Measurements from ENCODE around the gene HTR2B. TPM values are rescaled to one million over a fixed set of nuclear protein-coding genes. Genes with fewer than 3 reads are reported as not detected.

The HTR2B gene
- polyA plus RNA-seq (2013) = 0.32 TPM

DNA sequence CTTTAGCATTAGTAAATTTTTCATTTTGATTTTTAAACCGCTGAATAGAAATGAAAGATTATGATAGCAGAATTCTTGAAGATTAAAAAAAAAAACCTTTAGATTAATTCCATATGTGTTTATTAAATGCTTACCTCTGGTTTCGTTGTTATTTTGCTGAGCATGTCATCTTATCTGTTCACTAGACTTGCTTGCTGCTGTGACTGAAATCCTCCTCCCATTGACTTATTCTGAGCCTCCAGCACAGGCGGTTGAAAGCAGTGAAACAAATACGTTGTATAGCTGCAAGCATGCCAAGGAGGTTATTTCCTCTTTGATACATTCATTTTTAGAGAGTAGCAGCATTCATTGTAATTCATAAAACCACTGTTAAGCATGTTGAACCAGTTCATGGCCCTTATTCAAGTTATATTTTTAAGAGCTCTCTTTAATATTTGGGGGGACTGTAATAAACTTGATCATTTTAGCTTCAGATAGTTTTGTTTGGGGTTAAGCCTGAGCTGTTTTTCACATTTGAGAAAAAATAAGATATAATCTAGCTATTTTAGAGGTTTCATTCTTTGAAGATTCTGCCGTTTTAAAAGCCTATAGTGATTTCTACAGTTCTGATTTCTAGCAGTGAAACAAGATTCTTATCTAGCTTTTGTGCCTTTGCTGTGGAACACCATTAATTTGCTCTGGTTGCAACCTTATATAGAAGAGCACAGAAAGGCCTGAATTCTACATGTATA, at the start of gene HTR2B:
Gene HTR2B, minus strand, starts transcription at position 205 of the 731 bp plus-strand sequence. CDS start 1,278 bp downstream, outside the sequence.
- ChIA-PET POLR2A (no interaction called here), CTCF (interaction anchor here (0.5 to 1.5 kb wide), 5 partner anchors 13 to 275 kb away, joined by 3 read pairs; no protein-coding TSS in a partner anchor)
- Histone ChIP-seq H3K4me1 (ENCODE audit: control extremely low read depth in 1 of 4, control insufficient read depth in 4 of 4, insufficient read depth in 4 of 4, low read length in 3 of 4) (no peaks in the 10 kb centered on the region), H3K27me3 (replicated peaks in 2 of 5; ENCODE audit: control insufficient read depth in 4 of 5, insufficient read depth in 5 of 5, low read length in 4 of 5) (no peaks in the 10 kb centered on the region), H3K27ac (ENCODE audit: insufficient read depth in 1 of 2, low read depth in 1 of 2, low read length in 2 of 2, poor library complexity in 1 of 2, severe bottlenecking in 2 of 2) (no peak within 1 kb of the TSS), H3K4me3 (ENCODE audit: control insufficient read depth in 1 of 7, extremely low read depth in 1 of 7, insufficient read depth in 4 of 7, low read depth in 2 of 7, low read length in 6 of 7) (no peak within 1 kb of the TSS), H3K9me3 (ENCODE audit: control extremely low read depth in 1 of 5, control insufficient read depth in 4 of 5, insufficient read depth in 2 of 5, low read depth in 1 of 5, low read length in 4 of 5) (no peaks in the 10 kb centered on the region), H3K36me3 (ENCODE audit: control insufficient read depth in 4 of 4, insufficient read depth in 4 of 4, low read length in 3 of 4) (peaks cover 0 to 5% (median 0%) of the 10 kb centered on the region in 4 experiments)
- 83% methylated on average over 1 of the region's 5 CpGs for WGBS (ENCODE audit: insufficient coverage)
- DNase-seq = peak in 1 of 3 donors; percentile 10

DNA sequence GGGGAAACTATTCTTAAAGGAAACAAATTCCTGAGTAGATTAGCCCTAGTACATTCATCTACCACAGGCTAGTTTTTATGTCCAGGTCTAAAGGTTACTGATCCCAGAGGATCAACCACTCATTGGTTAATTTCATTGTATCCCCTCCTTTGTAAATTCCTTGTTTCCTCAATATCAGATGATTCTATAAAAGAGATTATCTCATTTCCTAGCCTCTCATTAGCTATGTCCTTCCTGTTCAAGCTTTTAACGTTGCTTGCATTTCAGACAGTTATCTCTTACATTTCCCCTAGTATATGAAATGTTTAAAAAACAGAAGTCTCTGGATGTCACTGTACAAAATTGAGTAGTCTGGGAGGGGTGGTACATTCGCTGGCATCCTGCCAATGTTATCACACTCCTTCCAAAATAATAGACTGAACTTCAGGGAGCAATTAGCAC, 49.4 kb upstream of the HTR2B start:
- no peak overlapping the region for H3K4me3 ChIP-seq (ENCODE audit: control insufficient read depth in 1 of 7, extremely low read depth in 1 of 7, insufficient read depth in 4 of 7, low read depth in 2 of 7, low read length in 6 of 7)
- ChIA-PET POLR2A (interaction anchor here (0.6 kb wide), 1 partner anchor 11 kb away, joined by 3 read pairs; no protein-coding TSS in a partner anchor), CTCF (interaction anchor here (1.1 to 1.2 kb wide), 2 partner anchors 9 to 14 kb away, joined by 3 to 7 read pairs; no protein-coding TSS in a partner anchor)
- no peaks in the 10 kb centered on the region for H3K27me3 ChIP-seq (replicated peaks in 2 of 5; ENCODE audit: control insufficient read depth in 4 of 5, insufficient read depth in 5 of 5, low read length in 4 of 5)
- peak in 1 of 3 donors; percentile 29 for DNase-seq
- H3K27ac ChIP-seq (ENCODE audit: insufficient read depth in 1 of 2, low read depth in 1 of 2, low read length in 2 of 2, poor library complexity in 1 of 2, severe bottlenecking in 2 of 2) = no peak overlapping the region
- peaks cover 0 to 4% (median 0%) of the 10 kb centered on the region in 4 experiments for H3K4me1 ChIP-seq (ENCODE audit: control extremely low read depth in 1 of 4, control insufficient read depth in 4 of 4, insufficient read depth in 4 of 4, low read length in 3 of 4)
- WGBS (ENCODE audit: insufficient coverage) = no CpG with 5 or more reads among the region's 2 CpGs
- no peaks in the 10 kb centered on the region for H3K9me3 ChIP-seq (ENCODE audit: control extremely low read depth in 1 of 5, control insufficient read depth in 4 of 5, insufficient read depth in 2 of 5, low read depth in 1 of 5, low read length in 4 of 5)
- H3K36me3 ChIP-seq (ENCODE audit: control insufficient read depth in 4 of 4, insufficient read depth in 4 of 4, low read length in 3 of 4) = peaks cover 0 to 58% (median 26%) of the 10 kb centered on the region in 4 experiments

DNA sequence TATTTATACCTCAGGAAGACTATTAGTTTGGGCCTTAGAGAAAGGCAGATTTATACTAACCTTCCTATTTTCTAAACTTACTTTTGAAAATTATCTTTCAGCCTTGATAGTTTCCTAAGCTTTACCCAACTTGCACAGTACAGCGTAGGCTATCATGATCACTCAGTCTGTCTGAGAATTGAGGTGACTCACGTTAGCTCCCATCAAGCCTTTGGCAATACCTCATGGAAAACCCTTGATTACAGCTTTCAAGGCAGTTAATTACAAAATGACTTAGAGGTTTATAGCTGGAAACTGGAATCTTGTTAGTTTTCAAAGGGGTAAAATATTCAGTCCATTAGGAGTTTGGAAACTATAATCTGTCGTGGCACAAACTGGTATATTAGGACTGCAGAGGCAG, 47.2 kb upstream of the HTR2B start:
- no peak overlapping the region for H3K4me3 ChIP-seq (ENCODE audit: control insufficient read depth in 1 of 7, extremely low read depth in 1 of 7, insufficient read depth in 4 of 7, low read depth in 2 of 7, low read length in 6 of 7)
- DNase-seq = no peak
- CTCF ChIA-PET = interaction anchor here (0.7 to 1.2 kb wide), 3 partner anchors 21 to 47 kb away, joined by 3 read pairs; no protein-coding TSS in a partner anchor
- no peaks in the 10 kb centered on the region for H3K9me3 ChIP-seq (ENCODE audit: control extremely low read depth in 1 of 5, control insufficient read depth in 4 of 5, insufficient read depth in 2 of 5, low read depth in 1 of 5, low read length in 4 of 5)
- H3K36me3 ChIP-seq (ENCODE audit: control insufficient read depth in 4 of 4, insufficient read depth in 4 of 4, low read length in 3 of 4) = peaks cover 5 to 69% (median 31%) of the 10 kb centered on the region in 4 experiments
- H3K27ac ChIP-seq (ENCODE audit: insufficient read depth in 1 of 2, low read depth in 1 of 2, low read length in 2 of 2, poor library complexity in 1 of 2, severe bottlenecking in 2 of 2) = no peak overlapping the region
- peaks cover 0 to 5% (median under 1%) of the 10 kb centered on the region in 4 experiments for H3K4me1 ChIP-seq (ENCODE audit: control extremely low read depth in 1 of 4, control insufficient read depth in 4 of 4, insufficient read depth in 4 of 4, low read length in 3 of 4)
- no peaks in the 10 kb centered on the region for H3K27me3 ChIP-seq (replicated peaks in 2 of 5; ENCODE audit: control insufficient read depth in 4 of 5, insufficient read depth in 5 of 5, low read length in 4 of 5)
- 100% methylated on average over 2 of the region's 3 CpGs for WGBS (ENCODE audit: insufficient coverage)
- POLR2A ChIA-PET = no interaction called here

DNA sequence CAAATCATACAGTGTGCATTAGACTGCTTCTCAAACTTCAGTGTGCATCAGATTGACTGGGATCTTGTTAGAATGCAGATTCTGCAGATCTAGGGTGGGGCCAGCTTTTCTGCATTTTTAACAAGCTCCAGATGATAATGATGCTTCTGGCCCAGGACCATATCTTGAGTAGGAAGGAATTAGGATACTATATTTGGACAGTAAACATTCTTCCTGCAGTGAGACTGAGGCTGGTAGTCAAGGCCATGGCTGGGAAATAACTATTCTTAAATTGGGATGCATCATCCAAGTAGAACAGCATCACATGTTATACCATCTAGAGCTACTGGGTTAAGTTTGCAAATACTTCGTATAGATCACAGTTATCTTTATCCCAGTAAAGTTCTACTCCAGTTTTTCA, 45.2 kb upstream of the HTR2B start:
- H3K9me3 ChIP-seq (ENCODE audit: control extremely low read depth in 1 of 5, control insufficient read depth in 4 of 5, insufficient read depth in 2 of 5, low read depth in 1 of 5, low read length in 4 of 5) = no peaks in the 10 kb centered on the region
- DNase-seq = no peak
- ChIA-PET CTCF (interaction anchor here (1.9 kb wide), 1 partner anchor 23 kb away, joined by 5 read pairs; no protein-coding TSS in a partner anchor), POLR2A (no interaction called here)
- H3K36me3 ChIP-seq (ENCODE audit: control insufficient read depth in 4 of 4, insufficient read depth in 4 of 4, low read length in 3 of 4) = peaks cover 8 to 81% (median 41%) of the 10 kb centered on the region in 4 experiments
- H3K4me1 ChIP-seq (ENCODE audit: control extremely low read depth in 1 of 4, control insufficient read depth in 4 of 4, insufficient read depth in 4 of 4, low read length in 3 of 4) = peaks cover 0 to 5% (median under 1%) of the 10 kb centered on the region in 4 experiments
- no peak overlapping the region for H3K27ac ChIP-seq (ENCODE audit: insufficient read depth in 1 of 2, low read depth in 1 of 2, low read length in 2 of 2, poor library complexity in 1 of 2, severe bottlenecking in 2 of 2)
- H3K4me3 ChIP-seq (ENCODE audit: control insufficient read depth in 1 of 7, extremely low read depth in 1 of 7, insufficient read depth in 4 of 7, low read depth in 2 of 7, low read length in 6 of 7) = no peak overlapping the region
- WGBS (ENCODE audit: insufficient coverage) = no CpG with 5 or more reads among the region's 1 CpG
- no peaks in the 10 kb centered on the region for H3K27me3 ChIP-seq (replicated peaks in 2 of 5; ENCODE audit: control insufficient read depth in 4 of 5, insufficient read depth in 5 of 5, low read length in 4 of 5)

DNA sequence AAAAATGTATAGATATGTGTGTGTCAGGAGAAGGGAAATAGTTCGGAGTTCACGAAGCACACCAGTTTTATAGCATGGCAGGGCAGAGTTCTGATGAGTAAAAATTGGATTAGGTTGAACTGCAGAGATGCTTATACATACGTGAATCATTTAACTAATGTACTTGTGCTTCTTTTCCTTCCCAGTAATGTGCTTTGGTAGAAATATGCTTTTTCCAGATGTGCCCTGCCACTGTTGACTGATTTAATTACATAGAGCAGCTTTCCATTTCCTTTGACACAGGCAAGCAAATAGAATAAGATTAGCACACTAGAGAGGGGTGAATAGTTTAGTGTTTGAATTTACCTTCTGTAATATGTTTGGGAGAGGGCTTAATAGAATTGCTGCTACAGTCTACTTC, 44.6 kb upstream of the HTR2B start:
- DNase-seq = no peak

DNA sequence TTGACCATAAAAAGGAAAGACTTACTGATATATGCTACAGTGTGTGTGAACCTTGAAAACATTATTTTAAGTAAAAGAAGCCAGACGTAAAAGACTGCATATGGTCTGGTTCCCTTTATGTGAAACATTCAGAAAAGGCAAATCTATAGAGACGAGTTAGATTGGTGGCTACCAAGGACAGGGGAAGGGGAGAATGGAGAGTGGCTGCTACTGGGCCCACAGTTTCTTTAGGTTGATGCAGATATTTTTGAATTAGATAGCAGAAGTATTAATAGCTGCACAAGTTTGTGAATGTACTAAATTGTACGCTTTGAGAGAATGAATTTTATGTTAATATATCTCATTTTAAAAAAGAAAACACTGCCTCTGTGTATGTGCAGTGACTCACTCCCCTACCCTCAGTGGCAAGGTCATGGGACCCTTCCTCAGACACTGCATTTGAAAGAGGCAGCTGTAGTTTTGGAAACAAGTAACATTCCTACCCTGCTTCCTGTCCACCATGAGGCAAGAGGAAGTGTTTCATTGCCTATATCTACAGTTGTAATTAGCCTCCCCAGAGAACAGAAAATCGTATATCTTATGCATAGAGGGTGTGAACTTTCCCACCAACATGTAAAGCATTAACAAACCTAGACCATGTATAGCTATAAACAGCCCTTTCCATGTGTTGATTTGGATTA, 43.8 kb upstream of the HTR2B start:
- Histone ChIP-seq H3K4me3 (ENCODE audit: control insufficient read depth in 1 of 7, extremely low read depth in 1 of 7, insufficient read depth in 4 of 7, low read depth in 2 of 7, low read length in 6 of 7) (no peak overlapping the region), H3K27me3 (replicated peaks in 2 of 5; ENCODE audit: control insufficient read depth in 4 of 5, insufficient read depth in 5 of 5, low read length in 4 of 5) (no peaks in the 10 kb centered on the region), H3K36me3 (ENCODE audit: control insufficient read depth in 4 of 4, insufficient read depth in 4 of 4, low read length in 3 of 4) (peaks cover 8 to 80% (median 45%) of the 10 kb centered on the region in 4 experiments), H3K9me3 (ENCODE audit: control extremely low read depth in 1 of 5, control insufficient read depth in 4 of 5, insufficient read depth in 2 of 5, low read depth in 1 of 5, low read length in 4 of 5) (no peaks in the 10 kb centered on the region), H3K4me1 (ENCODE audit: control extremely low read depth in 1 of 4, control insufficient read depth in 4 of 4, insufficient read depth in 4 of 4, low read length in 3 of 4) (peaks cover 0 to 5% (median 0%) of the 10 kb centered on the region in 4 experiments), H3K27ac (ENCODE audit: insufficient read depth in 1 of 2, low read depth in 1 of 2, low read length in 2 of 2, poor library complexity in 1 of 2, severe bottlenecking in 2 of 2) (no peak overlapping the region)
- WGBS (ENCODE audit: insufficient coverage) = 100% methylated on average over 2 of the region's 4 CpGs
- ChIA-PET CTCF (interaction anchor here (1.5 kb wide), 1 partner anchor 14 kb away, joined by 3 read pairs; no protein-coding TSS in a partner anchor), POLR2A (no interaction called here)
- peak in 1 of 3 donors; percentile 11 for DNase-seq

More for the DNA sequence above, 44.6 kb upstream of the HTR2B start:
- WGBS (ENCODE audit: insufficient coverage) = 100% methylated on average over 2 of the region's 3 CpGs
- no peaks in the 10 kb centered on the region for H3K27me3 ChIP-seq (replicated peaks in 2 of 5; ENCODE audit: control insufficient read depth in 4 of 5, insufficient read depth in 5 of 5, low read length in 4 of 5)
- H3K36me3 ChIP-seq (ENCODE audit: control insufficient read depth in 4 of 4, insufficient read depth in 4 of 4, low read length in 3 of 4) = peaks cover 8 to 80% (median 42%) of the 10 kb centered on the region in 4 experiments
- peaks cover 0 to 5% (median under 1%) of the 10 kb centered on the region in 4 experiments for H3K4me1 ChIP-seq (ENCODE audit: control extremely low read depth in 1 of 4, control insufficient read depth in 4 of 4, insufficient read depth in 4 of 4, low read length in 3 of 4)
- H3K9me3 ChIP-seq (ENCODE audit: control extremely low read depth in 1 of 5, control insufficient read depth in 4 of 5, insufficient read depth in 2 of 5, low read depth in 1 of 5, low read length in 4 of 5) = no peaks in the 10 kb centered on the region
- no peak overlapping the region for H3K4me3 ChIP-seq (ENCODE audit: control insufficient read depth in 1 of 7, extremely low read depth in 1 of 7, insufficient read depth in 4 of 7, low read depth in 2 of 7, low read length in 6 of 7)
- CTCF ChIA-PET = interaction anchor here (1.9 kb wide), 1 partner anchor 22 kb away, joined by 5 read pairs; no protein-coding TSS in a partner anchor
- no peak overlapping the region for H3K27ac ChIP-seq (ENCODE audit: insufficient read depth in 1 of 2, low read depth in 1 of 2, low read length in 2 of 2, poor library complexity in 1 of 2, severe bottlenecking in 2 of 2)
- POLR2A ChIA-PET = no interaction called here

Data from common myeloid progenitor, CD34-positive (primary cell).